ENCODE results near the gene ENTHD1.

ENTHD1 gene

GRCh38 chr22:39805117-39805516 is 88.4 kb downstream of the ENTHD1 start:
- TF ChIP-seq, protein P1, sequence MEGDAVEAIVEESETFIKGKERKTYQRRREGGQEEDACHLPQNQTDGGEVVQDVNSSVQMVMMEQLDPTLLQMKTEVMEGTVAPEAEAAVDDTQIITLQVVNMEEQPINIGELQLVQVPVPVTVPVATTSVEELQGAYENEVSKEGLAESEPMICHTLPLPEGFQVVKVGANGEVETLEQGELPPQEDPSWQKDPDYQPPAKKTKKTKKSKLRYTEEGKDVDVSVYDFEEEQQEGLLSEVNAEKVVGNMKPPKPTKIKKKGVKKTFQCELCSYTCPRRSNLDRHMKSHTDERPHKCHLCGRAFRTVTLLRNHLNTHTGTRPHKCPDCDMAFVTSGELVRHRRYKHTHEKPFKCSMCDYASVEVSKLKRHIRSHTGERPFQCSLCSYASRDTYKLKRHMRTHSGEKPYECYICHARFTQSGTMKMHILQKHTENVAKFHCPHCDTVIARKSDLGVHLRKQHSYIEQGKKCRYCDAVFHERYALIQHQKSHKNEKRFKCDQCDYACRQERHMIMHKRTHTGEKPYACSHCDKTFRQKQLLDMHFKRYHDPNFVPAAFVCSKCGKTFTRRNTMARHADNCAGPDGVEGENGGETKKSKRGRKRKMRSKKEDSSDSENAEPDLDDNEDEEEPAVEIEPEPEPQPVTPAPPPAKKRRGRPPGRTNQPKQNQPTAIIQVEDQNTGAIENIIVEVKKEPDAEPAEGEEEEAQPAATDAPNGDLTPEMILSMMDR (IDR thresholded peaks at IDR 0.05; ENCODE audit: low read depth, low read length), result no peak
- no peak for TF ChIP-seq MYC (IDR thresholded peaks at IDR 0.05; ENCODE audit: low read depth, low read length)
- H3K4me3 ChIP-seq (ENCODE audit: low read depth, low read length), result no peak overlapping the region
- DNase-seq (ENCODE audit: low read depth), result no peak

DNA sequence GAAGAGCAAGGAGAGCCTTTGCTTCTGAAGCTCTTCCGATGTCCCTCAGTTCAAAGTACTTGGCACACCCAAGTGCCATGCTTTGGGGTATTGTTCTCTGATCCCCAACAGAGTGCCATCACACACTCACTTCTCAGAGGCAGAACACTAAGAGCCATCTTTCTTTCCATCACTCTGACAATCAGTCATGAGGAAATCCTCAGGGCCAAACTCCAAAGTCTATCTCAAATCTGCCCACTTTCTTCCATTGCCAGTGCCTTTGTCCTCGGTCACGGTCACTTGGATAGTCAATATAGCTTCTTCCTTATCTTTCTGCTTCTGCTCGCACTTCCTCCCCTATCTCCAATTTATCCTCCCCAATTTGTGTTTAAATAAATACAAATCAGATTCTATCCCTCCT is 90.9 kb downstream of the ENTHD1 start:
- no peak for TF ChIP-seq MAX (IDR thresholded peaks at IDR 0.05; ENCODE audit: low read depth, low read length)
- no peak for TF ChIP-seq POLR2A (IDR thresholded peaks at IDR 0.05; ENCODE audit: extremely low read depth, insufficient read length)
- no peak for TF ChIP-seq MYC (IDR thresholded peaks at IDR 0.05; ENCODE audit: low read depth, low read length)
- TF ChIP-seq, protein P1 (IDR thresholded peaks at IDR 0.05; ENCODE audit: low read depth, low read length), result no peak
- DNase-seq (ENCODE audit: low read depth), result no peak
- no peak overlapping the region for H3K4me3 ChIP-seq (ENCODE audit: low read depth, low read length)

GRCh38 chr22:39800790-39801520 is 92.6 kb downstream of the ENTHD1 start:
- TF ChIP-seq MAX (IDR thresholded peaks at IDR 0.05; ENCODE audit: low read depth, low read length), result no peak
- TF ChIP-seq MYC (IDR thresholded peaks at IDR 0.05; ENCODE audit: low read depth, low read length), result no peak
- no peak for TF ChIP-seq POLR2A (IDR thresholded peaks at IDR 0.05; ENCODE audit: extremely low read depth, insufficient read length)
- TF ChIP-seq, protein P1 (IDR thresholded peaks at IDR 0.05; ENCODE audit: low read depth, low read length), result no peak
- no peak for DNase-seq (ENCODE audit: low read depth)
- no peak overlapping the region for H3K4me3 ChIP-seq (ENCODE audit: low read depth, low read length)

GRCh38 chr22:39797528-39798147 is 95.9 kb downstream of the ENTHD1 start:
- DNase-seq (ENCODE audit: low read depth), result no peak
- no peak overlapping the region for H3K4me3 ChIP-seq (ENCODE audit: low read depth, low read length)

DNA sequence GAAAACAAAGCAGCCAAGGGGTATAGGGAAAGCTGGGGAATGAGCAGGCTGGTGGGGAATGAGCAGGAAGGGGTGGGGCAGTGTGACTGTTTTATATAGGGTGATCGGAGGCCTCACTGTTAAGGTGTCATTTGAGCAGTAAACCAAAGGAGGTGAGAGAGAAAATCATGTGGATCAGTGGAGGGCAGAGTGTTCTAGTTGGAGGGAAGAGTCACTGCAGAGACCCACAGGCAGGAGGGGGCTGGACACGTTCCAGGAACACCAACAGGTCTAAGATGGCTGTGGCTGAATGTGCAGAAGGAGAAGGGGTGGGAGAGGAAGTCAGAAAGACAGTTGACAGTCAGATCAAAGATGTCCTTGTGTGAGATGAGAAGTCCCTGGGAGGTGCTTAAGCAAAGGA is 103.8 kb downstream of the ENTHD1 start:
- TF ChIP-seq MAX (IDR thresholded peaks at IDR 0.05; ENCODE audit: low read depth, low read length), result no peak
- DNase-seq (ENCODE audit: low read depth), result no peak
- H3K4me3 ChIP-seq (ENCODE audit: low read depth, low read length), result no peak overlapping the region

More at GRCh38 chr22:39797528-39798147, 95.9 kb downstream of the ENTHD1 start:
- TF ChIP-seq, protein P1 (IDR thresholded peaks at IDR 0.05; ENCODE audit: low read depth, low read length), result no peak
- TF ChIP-seq MAX (IDR thresholded peaks at IDR 0.05; ENCODE audit: low read depth, low read length) (no peak), POLR2A (IDR thresholded peaks at IDR 0.05; ENCODE audit: extremely low read depth, insufficient read length) (no peak), MYC (IDR thresholded peaks at IDR 0.05; ENCODE audit: low read depth, low read length) (no peak)

- no peak overlapping the region for H3K4me3 ChIP-seq (ENCODE audit: low read depth, low read length)
- TF ChIP-seq MAX (IDR thresholded peaks at IDR 0.05; ENCODE audit: low read depth, low read length) (no peak), MYC (IDR thresholded peaks at IDR 0.05; ENCODE audit: low read depth, low read length) (no peak), POLR2A (IDR thresholded peaks at IDR 0.05; ENCODE audit: extremely low read depth, insufficient read length) (no peak)
- TF ChIP-seq, protein P1 (IDR thresholded peaks at IDR 0.05; ENCODE audit: low read depth, low read length), result no peak
- no peak for DNase-seq (ENCODE audit: low read depth)
Observed at GRCh38 chr22:39785232-39785631, 108.3 kb downstream of the ENTHD1 start.

Data from NB4 (cell line).